Tibial artery (tissue), 4 donors: ENCODE measurements around the gene CTNNA3.

Experiments used
- DNase-seq, 2 donors: peaks; one replicate each; pipeline ENCODE4 v3.0.0-alpha.2; 2019
- H3K27ac ChIP-seq, 2 donors: fragments of 200-600 bp; sonication (generic) in 1 of 2; 1 replicate in 1 of 2; 2 replicates in 1 of 2; pipeline ENCODE4 v1.5.1; 2018 to 2019; ENCODE audit warnings: mild to moderate bottlenecking in 1 of 2
- H3K27me3 ChIP-seq, 2 donors: fragments of 200-600 bp; sonication (generic) in 1 of 2; one replicate each; pipeline versions ENCODE4 v1.5.1 to v1.6.0; 2016 to 2019
- H3K36me3 ChIP-seq, 3 donors: fragments of 200-600 bp; sonication (generic) in 2 of 3; one replicate each; pipeline ENCODE4 v1.5.1; 2016 to 2019; ENCODE audit warnings: mild to moderate bottlenecking in 2 of 3
- H3K4me1 ChIP-seq, 4 donors: fragments of 200-600 bp; sonication (generic) in 2 of 4; 1 replicate in 3 of 4; 2 replicates in 1 of 4; pipeline ENCODE4 v1.5.1; 2016 to 2019
- H3K4me3 ChIP-seq, 2 donors: fragments of 200-600 bp; sonication (generic) in 1 of 2; 1 replicate in 1 of 2; 2 replicates in 1 of 2; pipeline ENCODE4 v1.5.1; 2018 to 2019; ENCODE audit warnings: mild to moderate bottlenecking in 2 of 2
- H3K9me3 ChIP-seq, 3 donors: fragments of 200-600 bp; sonication (generic) in 1 of 3; one replicate each; pipeline ENCODE4 v1.5.1; 2016 to 2019
- CTCF ChIP-seq, 2 experiments: fragments of 200-600 bp in 1 of 2; fragments of 450-650 bp in 1 of 2; IDR thresholded peaks; one replicate each; pipeline ENCODE4 v1.5.1; 2017 to 2019; ENCODE audit warnings: antibody characterized with exemption in 2 of 2, mild to moderate bottlenecking in 1 of 2, moderate library complexity in 1 of 2
- intact Hi-C: fragments of 100-400 bp; cut with DNase I; formaldehyde crosslinking; loops from one replicate; pipeline ENCODE4 v1.15.0; 2023; ENCODE audit warnings: low total_unique reads

The CTNNA3 gene

DNA sequence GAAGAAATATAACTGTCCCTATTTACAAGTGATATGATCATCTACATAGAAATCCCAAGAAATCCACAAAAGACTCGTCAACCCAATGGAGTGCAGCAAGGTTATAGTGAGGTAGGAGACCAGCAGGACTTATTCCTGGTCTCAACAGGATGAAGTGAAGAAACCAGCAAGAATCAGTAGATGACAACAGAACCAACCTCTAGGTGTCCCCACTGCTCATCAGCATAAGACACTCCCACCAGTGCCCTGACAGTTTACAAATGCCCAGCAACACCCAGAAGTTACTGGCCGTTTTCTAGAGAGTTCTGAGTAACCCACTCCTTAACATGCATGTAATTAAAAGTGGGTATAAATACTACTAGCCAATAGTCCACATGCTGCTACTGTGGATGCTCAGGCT lies 1240.7 kb downstream of the CTNNA3 start:
- no peaks in the 10 kb centered on the region for H3K9me3 ChIP-seq
- no peak for TF ChIP-seq CTCF (IDR thresholded peaks at IDR 0.05)
- no peak for DNase-seq
- no peaks in the 10 kb centered on the region for H3K4me1 ChIP-seq
- no peaks in the 10 kb centered on the region for H3K36me3 ChIP-seq
- no peak overlapping the region for H3K4me3 ChIP-seq
- intact Hi-C loops = no loop called here
- H3K27ac ChIP-seq = no peak overlapping the region
- no peaks in the 10 kb centered on the region for H3K27me3 ChIP-seq

- intact Hi-C loops = no loop called here
- H3K4me1 ChIP-seq = no peaks in the 10 kb centered on the region
- H3K4me3 ChIP-seq = no peak overlapping the region
- H3K27ac ChIP-seq = no peak overlapping the region
- no peak for DNase-seq
- TF ChIP-seq CTCF (IDR thresholded peaks at IDR 0.05) = no peak
- no peaks in the 10 kb centered on the region for H3K36me3 ChIP-seq
- no peaks in the 10 kb centered on the region for H3K9me3 ChIP-seq
- H3K27me3 ChIP-seq = no peaks in the 10 kb centered on the region
Measured at GRCh38 chr10:66440568-66440967, 1255.4 kb downstream of the CTNNA3 start.

DNA sequence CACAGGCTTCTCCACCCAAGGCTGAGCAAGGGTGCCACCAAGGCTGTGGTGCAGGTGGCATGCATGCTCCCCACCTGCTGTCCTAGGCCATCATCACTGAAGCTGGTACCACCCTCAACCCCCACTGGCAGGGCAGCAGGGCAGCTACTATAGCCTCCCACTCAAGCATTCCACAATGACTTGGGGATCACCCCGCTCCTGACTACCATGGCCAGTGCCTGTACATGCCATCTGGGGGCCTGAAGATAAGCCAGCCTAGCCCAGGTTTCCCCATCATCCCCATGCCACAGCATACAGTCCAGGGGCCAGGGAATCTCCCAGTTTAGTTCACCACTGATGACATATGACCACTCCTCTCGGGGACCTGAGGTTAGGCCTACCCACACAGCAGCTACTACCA lies 1281.1 kb downstream of the CTNNA3 start:
- intact Hi-C loops = no loop called here
- DNase-seq = no peak

DNA sequence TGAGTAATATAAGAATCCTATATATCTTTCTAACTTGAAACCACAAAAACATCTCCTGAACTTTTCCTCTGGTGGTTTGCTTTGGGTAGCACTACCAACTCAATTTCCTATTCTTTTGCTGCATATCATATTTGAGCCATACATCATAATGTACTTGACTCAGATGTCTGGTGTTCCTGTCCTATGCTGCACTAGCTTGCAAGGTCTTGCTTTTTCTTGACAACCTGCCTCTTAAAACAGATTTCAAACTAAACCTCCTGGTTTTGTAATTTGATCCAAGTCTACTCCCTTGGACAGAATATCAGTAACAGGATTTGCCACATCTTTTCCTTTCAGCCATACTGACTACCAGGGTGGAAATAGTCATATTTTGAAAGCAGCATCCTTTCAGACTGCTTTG lies 1290.4 kb downstream of the CTNNA3 start:
- no peak for DNase-seq
- Histone ChIP-seq H3K9me3 (no peaks in the 10 kb centered on the region), H3K4me3 (no peak overlapping the region), H3K4me1 (no peaks in the 10 kb centered on the region), H3K36me3 (no peaks in the 10 kb centered on the region), H3K27ac (no peak overlapping the region), H3K27me3 (no peaks in the 10 kb centered on the region)
- TF ChIP-seq CTCF (IDR thresholded peaks at IDR 0.05) = no peak
- intact Hi-C loops = no loop called here

More for the DNA sequence above, 1281.1 kb downstream of the CTNNA3 start:
- Histone ChIP-seq H3K9me3 (peaks cover 0 to 5% (median 0%) of the 10 kb centered on the region in 3 donors), H3K4me1 (no peaks in the 10 kb centered on the region), H3K27ac (no peak overlapping the region), H3K36me3 (no peaks in the 10 kb centered on the region), H3K27me3 (no peaks in the 10 kb centered on the region), H3K4me3 (no peak overlapping the region)
- no peak for TF ChIP-seq CTCF (IDR thresholded peaks at IDR 0.05)

DNA sequence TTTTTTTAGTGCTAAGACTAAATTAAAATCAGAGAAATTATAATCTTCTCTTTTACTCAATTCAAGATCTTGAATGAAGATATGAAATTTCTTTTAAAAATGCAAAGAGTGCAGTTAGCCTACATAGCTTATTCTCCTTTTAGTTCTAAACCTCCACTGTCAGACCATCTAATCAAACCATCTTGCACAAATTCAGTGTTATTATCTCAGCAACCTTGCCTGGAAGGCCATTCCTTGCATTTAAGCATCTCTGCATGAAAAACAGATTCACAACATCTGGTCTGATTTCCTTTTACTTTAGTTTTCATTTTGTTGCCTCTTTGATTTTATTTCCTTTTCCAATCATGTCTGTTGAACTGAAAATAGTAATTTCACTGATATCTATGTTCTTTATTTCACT lies 1297.3 kb downstream of the CTNNA3 start:
- intact Hi-C loops = no loop called here
- Histone ChIP-seq H3K9me3 (no peaks in the 10 kb centered on the region), H3K27ac (no peak overlapping the region), H3K4me3 (no peak overlapping the region), H3K27me3 (no peaks in the 10 kb centered on the region), H3K4me1 (no peaks in the 10 kb centered on the region), H3K36me3 (no peaks in the 10 kb centered on the region)
- no peak for DNase-seq
- no peak for TF ChIP-seq CTCF (IDR thresholded peaks at IDR 0.05)

GRCh38 chr10:66394342-66395063 lies 1301.5 kb downstream of the CTNNA3 start:
- H3K9me3 ChIP-seq = no peaks in the 10 kb centered on the region
- no peaks in the 10 kb centered on the region for H3K27me3 ChIP-seq
- H3K4me3 ChIP-seq = no peak overlapping the region
- H3K36me3 ChIP-seq = no peaks in the 10 kb centered on the region
- intact Hi-C loops = no loop called here
- TF ChIP-seq CTCF (IDR thresholded peaks at IDR 0.05) = no peak
- H3K27ac ChIP-seq = no peak overlapping the region
- no peaks in the 10 kb centered on the region for H3K4me1 ChIP-seq
- DNase-seq = no peak
